Parathyroid adenoma (tissue), 2 donors: ENCODE data around the gene PLA1A.

Experiments
- H2AFZ ChIP-seq: fragments of 300-600 bp; sonication (generic); one replicate; pipeline ENCODE4 v1.7.0; 2017; ENCODE audit warnings: antibody characterized with exemption, mild to moderate bottlenecking
- H3K27ac ChIP-seq: fragments of 300-600 bp; sonication (generic); one replicate; pipeline ENCODE4 v1.7.0; 2017
- H3K27me3 ChIP-seq: fragments of 300-600 bp; sonication (generic); one replicate; pipeline ENCODE4 v1.7.0; 2017; ENCODE audit warnings: low read length; ENCODE audit not compliant: control insufficient read depth, insufficient read depth
- H3K36me3 ChIP-seq: fragments of 300-600 bp; sonication (generic); one replicate; pipeline ENCODE4 v1.7.0; 2017; ENCODE audit warnings: low read length; ENCODE audit not compliant: control insufficient read depth, insufficient read depth
- H3K4me1 ChIP-seq: fragments of 300-600 bp; sonication (generic); one replicate; pipeline ENCODE4 v1.7.0; 2017; ENCODE audit warnings: control low read depth
- H3K4me2 ChIP-seq: fragments of 300-600 bp; sonication (generic); one replicate; pipeline ENCODE4 v1.7.0; 2017; ENCODE audit warnings: low read length
- H3K4me3 ChIP-seq: fragments of 300-600 bp; sonication (generic); one replicate; pipeline ENCODE4 v1.7.0; 2017; ENCODE audit warnings: low read depth, low read length
- H3K79me2 ChIP-seq: fragments of 300-600 bp; sonication (generic); one replicate; pipeline ENCODE4 v1.7.0; 2017; ENCODE audit warnings: control low read depth
- H3K9ac ChIP-seq: fragments of 300-600 bp; sonication (generic); one replicate; pipeline ENCODE4 v1.7.0; 2017; ENCODE audit warnings: mild to moderate bottlenecking
- H3K9me3 ChIP-seq: fragments of 300-600 bp; sonication (generic); one replicate; pipeline ENCODE4 v1.7.0; 2017; ENCODE audit warnings: low read length; ENCODE audit not compliant: control insufficient read depth
- TF ChIP-seq, protein P1 (sequence below): fragments of 300-600 bp; sonication (generic); IDR thresholded peaks from one replicate; pipeline ENCODE4 v1.7.0; 2017; ENCODE audit warnings: antibody characterized with exemption, mild to moderate bottlenecking
- donor health status: primary hyperparathyroidism.

Gene PLA1A

DNA sequence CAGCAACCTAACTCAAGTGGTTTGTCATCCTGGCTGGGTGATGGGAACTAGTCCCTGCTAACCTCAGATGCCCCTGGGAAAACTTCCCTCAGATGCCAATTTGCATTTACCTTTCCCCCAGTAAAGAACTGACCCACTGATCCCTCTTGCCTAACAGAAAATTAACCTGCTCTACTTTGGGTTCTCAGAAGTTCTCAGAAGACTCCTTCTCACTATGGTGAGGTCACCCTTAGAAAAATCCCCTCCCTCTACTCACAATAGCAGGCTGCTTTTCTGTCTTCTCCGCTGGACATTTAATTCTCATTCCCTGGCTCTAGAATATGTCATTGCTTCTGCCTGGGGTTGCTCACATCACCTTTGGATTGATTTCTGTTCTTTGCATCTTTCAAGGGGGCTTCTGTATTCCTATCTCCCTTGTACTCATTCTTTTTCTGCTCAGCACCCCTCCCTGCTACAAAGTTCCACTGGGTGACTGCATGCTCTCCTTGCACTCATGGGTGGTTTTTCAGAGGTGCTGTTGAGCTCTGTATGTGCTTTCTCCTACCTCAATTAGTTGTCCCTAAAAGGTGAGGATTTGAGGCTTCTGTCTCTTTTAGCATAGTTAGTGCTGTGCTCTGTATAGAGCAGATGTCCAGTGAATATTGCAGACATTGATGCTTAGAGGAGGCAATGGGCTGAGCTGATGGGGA, 869 bp downstream of the PLA1A start:
- Histone ChIP-seq H3K4me2 (no peak overlapping the region), H3K36me3 (no peaks in the 10 kb centered on the region), H3K79me2 (no peaks in the 10 kb centered on the region), H2AFZ (peak overlapping the region; percentile 40), H3K9me3 (no peaks in the 10 kb centered on the region), H3K27ac (peak overlapping the region; percentile 67), H3K4me1 (peaks cover 38% of the 10 kb centered on the region), H3K27me3 (no peaks in the 10 kb centered on the region), H3K9ac (no peak overlapping the region), H3K4me3 (no peak overlapping the region)
- TF ChIP-seq, protein P1, sequence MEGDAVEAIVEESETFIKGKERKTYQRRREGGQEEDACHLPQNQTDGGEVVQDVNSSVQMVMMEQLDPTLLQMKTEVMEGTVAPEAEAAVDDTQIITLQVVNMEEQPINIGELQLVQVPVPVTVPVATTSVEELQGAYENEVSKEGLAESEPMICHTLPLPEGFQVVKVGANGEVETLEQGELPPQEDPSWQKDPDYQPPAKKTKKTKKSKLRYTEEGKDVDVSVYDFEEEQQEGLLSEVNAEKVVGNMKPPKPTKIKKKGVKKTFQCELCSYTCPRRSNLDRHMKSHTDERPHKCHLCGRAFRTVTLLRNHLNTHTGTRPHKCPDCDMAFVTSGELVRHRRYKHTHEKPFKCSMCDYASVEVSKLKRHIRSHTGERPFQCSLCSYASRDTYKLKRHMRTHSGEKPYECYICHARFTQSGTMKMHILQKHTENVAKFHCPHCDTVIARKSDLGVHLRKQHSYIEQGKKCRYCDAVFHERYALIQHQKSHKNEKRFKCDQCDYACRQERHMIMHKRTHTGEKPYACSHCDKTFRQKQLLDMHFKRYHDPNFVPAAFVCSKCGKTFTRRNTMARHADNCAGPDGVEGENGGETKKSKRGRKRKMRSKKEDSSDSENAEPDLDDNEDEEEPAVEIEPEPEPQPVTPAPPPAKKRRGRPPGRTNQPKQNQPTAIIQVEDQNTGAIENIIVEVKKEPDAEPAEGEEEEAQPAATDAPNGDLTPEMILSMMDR, result no peak

GRCh38 chr3:119599558-119600174, 2.0 kb downstream of the PLA1A start:
- Histone ChIP-seq H3K36me3 (no peaks in the 10 kb centered on the region), H3K27ac (peak overlapping the region; percentile 67), H3K79me2 (no peaks in the 10 kb centered on the region), H3K4me2 (no peak overlapping the region), H3K9ac (no peak overlapping the region), H3K4me3 (no peak overlapping the region), H3K27me3 (no peaks in the 10 kb centered on the region), H2AFZ (peak overlapping the region; percentile 88), H3K4me1 (peaks cover 38% of the 10 kb centered on the region), H3K9me3 (no peaks in the 10 kb centered on the region)
- TF ChIP-seq, protein P1, result no peak

- H3K36me3 ChIP-seq, result no peaks in the 10 kb centered on the region
- no peak overlapping the region for H3K4me3 ChIP-seq
- no peak overlapping the region for H3K4me2 ChIP-seq
- no peaks in the 10 kb centered on the region for H3K27me3 ChIP-seq
- H2AFZ ChIP-seq, result peak overlapping the region; percentile 88
- peaks cover 33% of the 10 kb centered on the region for H3K4me1 ChIP-seq
- TF ChIP-seq, protein P1, result peak; percentile 76
- H3K9ac ChIP-seq, result no peak overlapping the region
- peak overlapping the region; percentile 67 for H3K27ac ChIP-seq
- no peaks in the 10 kb centered on the region for H3K9me3 ChIP-seq
- H3K79me2 ChIP-seq, result no peaks in the 10 kb centered on the region
Observed at GRCh38 chr3:119600732-119601131, 3.0 kb downstream of the PLA1A start.

- no peaks in the 10 kb centered on the region for H3K36me3 ChIP-seq
- TF ChIP-seq, protein P1, result no peak
- peak overlapping the region; percentile 67 for H3K27ac ChIP-seq
- H3K79me2 ChIP-seq, result no peaks in the 10 kb centered on the region
- no peaks in the 10 kb centered on the region for H3K9me3 ChIP-seq
- H2AFZ ChIP-seq, result peak overlapping the region; percentile 88
- H3K4me2 ChIP-seq, result no peak overlapping the region
- H3K4me1 ChIP-seq, result peaks cover 31% of the 10 kb centered on the region
- H3K9ac ChIP-seq, result no peak overlapping the region
- H3K27me3 ChIP-seq, result no peaks in the 10 kb centered on the region
- no peak overlapping the region for H3K4me3 ChIP-seq
Observed at GRCh38 chr3:119601154-119601553, 3.5 kb downstream of the PLA1A start.
